HCT116 (cell line): ENCODE data around the gene PROB1. TPM values are rescaled to one million over a fixed set of nuclear protein-coding genes. Genes with fewer than 3 reads are reported as not detected.

Experiments used
- ATAC-seq: fragments of 200-7000 bp; cut with Tn5 transposase; 2 replicates; pipeline ENCODE4 v1.9.1; 2020; ENCODE audit warnings: mild to moderate bottlenecking, moderate library complexity
- BruUV-seq: library from RNA; stranded (reverse); fragments of 400-500 nt; replicated peaks from 2 replicates; lab custom pipeline; 2021; lab: Mats Ljungman, UMichigan
- CTCF ChIA-PET: fragments of 300-600 bp; sonication (Branson Sonifier 250); formaldehyde crosslinking; loops from one replicate; lab custom pipeline; 2021; ENCODE audit warnings: antibody characterized with exemption; lab: Charles Lee
- POLR2A ChIA-PET: fragments of 300-600, 350-600 bp; sonication (Branson Sonifier 250); formaldehyde crosslinking; loops from one replicate; lab custom pipeline; 2021; ENCODE audit warnings: antibody characterized with exemption; lab: Charles Lee
- RAD21 ChIA-PET, 2 experiments: fragments of 300-600 bp; sonication (Branson Sonifier 250); formaldehyde crosslinking; loops; one replicate each; lab custom pipeline; 2023; ENCODE audit warnings: low total read pairs in 2 of 2; ENCODE audit not compliant: uncharacterized antibody in 2 of 2, unreplicated experiment in 2 of 2, low non-redundant PET in 1 of 2; lab: Charles Lee
- DNase-seq: peaks from one replicate; pipeline ENCODE4 v3.0.0-alpha.2; 2010; ENCODE audit warnings: low read depth, low spot score
- H2AFZ ChIP-seq: fragments of 200-600 bp; shearing (Covaris generic), sonication (generic); 2 replicates; pipeline ENCODE4 v1.6.1; 2017; ENCODE audit warnings: low read depth, mixed run types, mixed read lengths, antibody characterized with exemption, low read length; ENCODE audit not compliant: poor library complexity, severe bottlenecking
- H3K27ac ChIP-seq: 2 replicates; pipeline ENCODE4 v1.5.1; 2012; ENCODE audit warnings: low read depth, low read length
- H3K27me3 ChIP-seq: fragments of 200-600 bp; sonication (generic); 2 replicates; pipeline ENCODE4 v1.6.1; 2016; ENCODE audit warnings: mixed run types, low read length, mixed read lengths; ENCODE audit not compliant: insufficient read depth
- H3K36me3 ChIP-seq, 2 experiments: fragments of 200-500 bp in 1 of 2; fragments of 200-600 bp in 1 of 2; sonication (Bioruptor generic) in 1 of 2; sonication (generic) in 1 of 2; 2 replicates each; pipeline versions ENCODE4 v1.5.1 to v1.6.1; 2014 to 2016; ENCODE audit warnings: low read length in 2 of 2, inconsistent platforms in 1 of 2, mixed read lengths in 1 of 2, mixed run types in 1 of 2; ENCODE audit not compliant: insufficient read depth in 2 of 2, control insufficient read depth in 1 of 2
- H3K4me1 ChIP-seq, 2 experiments: fragments of 200-600 bp in 1 of 2; sonication (generic) in 1 of 2; 2 replicates each; pipeline versions ENCODE4 v1.5.1 to v1.6.1; 2012 to 2017; ENCODE audit warnings: low read length in 2 of 2, inconsistent platforms in 1 of 2, mild to moderate bottlenecking in 1 of 2, mixed read lengths in 1 of 2, mixed run types in 1 of 2, moderate library complexity in 1 of 2; ENCODE audit not compliant: insufficient read depth in 2 of 2, control insufficient read depth in 1 of 2
- H3K4me2 ChIP-seq: fragments of 200-600 bp; sonication (generic); 2 replicates; pipeline ENCODE4 v1.6.1; 2017; ENCODE audit warnings: mixed run types, low read length, mixed read lengths
- H3K4me3 ChIP-seq, 2 experiments: fragments of 200-600 bp in 1 of 2; sonication (generic) in 1 of 2; replicated peaks in 1 of 2; 2 replicates each; pipeline ENCODE4 v1.5.1; 2011 to 2016; ENCODE audit warnings: low read length in 2 of 2, control low read depth in 1 of 2, low read depth in 1 of 2, mild to moderate bottlenecking in 1 of 2, mixed read lengths in 1 of 2, mixed run types in 1 of 2
- H3K79me2 ChIP-seq: fragments of 200-600 bp; sonication (generic); 2 replicates; pipeline ENCODE4 v1.6.1; 2017; ENCODE audit warnings: mild to moderate bottlenecking, mixed run types, low read length, moderate library complexity, mixed read lengths; ENCODE audit not compliant: insufficient read depth
- H3K9ac ChIP-seq: fragments of 200-600 bp; sonication (generic); 2 replicates; pipeline ENCODE4 v1.6.1; 2016; ENCODE audit warnings: low read length, mixed read lengths
- H3K9me2 ChIP-seq: fragments of 200-600 bp; sonication (generic), shearing (Covaris generic); 2 replicates; pipeline ENCODE4 v1.6.1; 2017; ENCODE audit warnings: mixed run types, mild to moderate bottlenecking, moderate library complexity; ENCODE audit not compliant: insufficient read depth
- H3K9me3 ChIP-seq, 2 experiments: fragments of 200-500 bp in 1 of 2; fragments of 200-600 bp in 1 of 2; sonication (Bioruptor generic) in 1 of 2; sonication (generic) in 1 of 2; 2 replicates each; pipeline ENCODE4 v1.6.1; 2014 to 2017; ENCODE audit warnings: low read length in 2 of 2, mixed read lengths in 2 of 2, inconsistent platforms in 1 of 2, low read depth in 1 of 2, mild to moderate bottlenecking in 1 of 2, mixed run types in 1 of 2, moderate library complexity in 1 of 2; ENCODE audit not compliant: control insufficient read depth in 1 of 2, insufficient read depth in 1 of 2
- H4K20me1 ChIP-seq: fragments of 200-600 bp; sonication (generic), shearing (Covaris generic); 2 replicates; pipeline ENCODE4 v1.6.1; 2017; ENCODE audit warnings: mixed run types, mild to moderate bottlenecking, moderate library complexity; ENCODE audit not compliant: insufficient read depth
- ATF3 ChIP-seq: IDR thresholded peaks from 2 replicates; pipeline ENCODE4 v1.6.1; 2012
- CBX3 ChIP-seq: IDR thresholded peaks from 2 replicates; pipeline ENCODE4 v1.6.1; 2012; ENCODE audit warnings: low read depth
- CEBPB ChIP-seq: IDR thresholded peaks from 2 replicates; pipeline ENCODE4 v1.6.1; 2012; ENCODE audit warnings: low read depth
- EGR1 ChIP-seq: IDR thresholded peaks from 2 replicates; pipeline ENCODE4 v1.6.1; 2012; ENCODE audit warnings: low read depth
- ELF1 ChIP-seq: IDR thresholded peaks from 2 replicates; pipeline ENCODE4 v1.6.1; 2012; ENCODE audit warnings: low read depth, borderline replicate concordance
- EZH2 ChIP-seq: fragments of 200-600 bp; sonication (generic); IDR thresholded peaks from 2 replicates; pipeline ENCODE4 v1.6.1; 2017; ENCODE audit warnings: antibody characterized with exemption, mixed run types
- EZH2phosphoT487 ChIP-seq: fragments of 200-600 bp; IDR thresholded peaks from 2 replicates; pipeline ENCODE4 v1.6.1; 2018; ENCODE audit warnings: antibody characterized with exemption, borderline replicate concordance
- FOSL1 ChIP-seq: IDR thresholded peaks from 2 replicates; pipeline ENCODE4 v1.6.1; 2012; ENCODE audit warnings: low read depth
- JUND ChIP-seq: IDR thresholded peaks from 2 replicates; pipeline ENCODE4 v1.6.1; 2012
- POLR2A ChIP-seq: IDR thresholded peaks from 2 replicates; pipeline ENCODE4 v1.7.0; 2011; ENCODE audit warnings: borderline replicate concordance; ENCODE audit not compliant: insufficient read depth, insufficient read length; ENCODE audit errors: extremely low read depth
- RAD21 ChIP-seq: IDR thresholded peaks from 2 replicates; pipeline ENCODE4 v1.6.1; 2012; ENCODE audit warnings: low read depth, mild to moderate bottlenecking
- SIN3A ChIP-seq: IDR thresholded peaks from 2 replicates; pipeline ENCODE4 v1.6.1; 2012; ENCODE audit warnings: low read depth
- TCF7L2 ChIP-seq: IDR thresholded peaks from 2 replicates; pipeline ENCODE4 v1.7.0; 2011; ENCODE audit warnings: borderline replicate concordance, inconsistent platforms; ENCODE audit not compliant: insufficient read depth, insufficient read length; ENCODE audit errors: extremely low read depth
- YY1 ChIP-seq: IDR thresholded peaks from 2 replicates; pipeline ENCODE4 v1.6.1; 2011; ENCODE audit warnings: low read length, low read depth, moderate library complexity, mild to moderate bottlenecking; ENCODE audit not compliant: insufficient replicate concordance; ENCODE audit errors: extremely low read depth
- ZBTB33 ChIP-seq: IDR thresholded peaks from 2 replicates; pipeline ENCODE4 v1.6.1; 2011; ENCODE audit warnings: mild to moderate bottlenecking, low read length, moderate library complexity; ENCODE audit not compliant: insufficient replicate concordance; ENCODE audit errors: extremely low read depth
- ZFX ChIP-seq: fragments of 450-650 bp; IDR thresholded peaks from 2 replicates; pipeline ENCODE4 v1.6.1; 2017
- ZNF274 ChIP-seq: fragments of 200-500 bp; sonication (Bioruptor generic); IDR thresholded peaks from 2 replicates; pipeline ENCODE4 v1.6.1; 2014; ENCODE audit warnings: mild to moderate bottlenecking, low read depth, low read length, inconsistent platforms
- intact Hi-C: fragments of 100-400 bp; cut with micrococcal nuclease; formaldehyde crosslinking; loops from 2 replicates; pipeline ENCODE4 v1.10.0; 2022
- total RNA-seq: library from RNA; stranded (reverse); gene quantifications from one replicate; pipeline ENCODE4 v1.2.1, GENCODE V29; 2021; ENCODE audit not compliant: unreplicated experiment

PROB1 gene
- total RNA-seq, 1 experiment from 2014 or later, result 1.7 TPM

GRCh38 chr5:139383275-139383992 is 11.5 kb downstream of the PROB1 start, which contains the start of gene SLC23A1:
TSS of gene SLC23A1 (minus strand) at chr5:139383297. CDS start at chr5:139383253, 44 bp downstream.
- H2AFZ ChIP-seq, result no peak within 1 kb of the TSS
- H3K9me3 ChIP-seq, result no peaks in the 10 kb centered on the region
- no peaks in the 10 kb centered on the region for H3K9me2 ChIP-seq
- RAD21 ChIA-PET, result no interaction called here
- ATAC-seq, result no peak
- no peaks in the 10 kb centered on the region for H3K27me3 ChIP-seq
- H3K9ac ChIP-seq, result no peak within 1 kb of the TSS
- H3K4me1 ChIP-seq, result peaks cover 4 to 9% of the 10 kb centered on the region in 2 experiments; a peak in 2 of 4 replicates
- no peak for DNase-seq
- H3K79me2 ChIP-seq, result no peaks in the 10 kb centered on the region
- BruUV-seq, result no TSS peak
- CTCF ChIA-PET, result no interaction called here
- TF ChIP-seq JUND, result no peak
- no peak for TF ChIP-seq EZH2
- TF ChIP-seq ZNF274, result no peak
- no peak for TF ChIP-seq RAD21
- no peak for TF ChIP-seq ATF3
- TF ChIP-seq CBX3, result no peak
- TF ChIP-seq ZBTB33, result no peak
- TF ChIP-seq EZH2phosphoT487, result no peak
- no peak for TF ChIP-seq POLR2A
- TF ChIP-seq YY1, result no peak
- TF ChIP-seq SIN3A, result no peak
- TF ChIP-seq EGR1, result no peak
- no peak for TF ChIP-seq ELF1
- TF ChIP-seq ZFX, result no peak
- TF ChIP-seq FOSL1, result no peak
- TF ChIP-seq TCF7L2, result no peak
- no peak for TF ChIP-seq CEBPB
- no peaks in the 10 kb centered on the region for H4K20me1 ChIP-seq
- no peak within 1 kb of the TSS for H3K4me3 ChIP-seq
- POLR2A ChIA-PET, result no interaction called here
- intact Hi-C loops, result no loop called here
- no peak within 1 kb of the TSS for H3K27ac ChIP-seq
- H3K4me2 ChIP-seq, result no peak within 1 kb of the TSS
- H3K36me3 ChIP-seq, result no peaks in the 10 kb centered on the region
